Cardiac fibroblast (primary cell): ENCODE data around the gene IGF2BP1.
A peak's percentile ranks its signal among the peaks of the same experiment; 100 is the strongest.

Experiments
- DNase-seq, 2 donors: peaks; one replicate each; pipeline versions ENCODE4 v3.0.0 to v3.0.0-alpha.2; 2010; ENCODE audit warnings: low read depth in 2 of 2
- H3K4me3 ChIP-seq, 2 donors: replicated peaks in 1 of 2; 1 replicate in 1 of 2; 2 replicates in 1 of 2; pipeline ENCODE4 v1.5.1; 2011; ENCODE audit warnings: low read depth in 2 of 2, low read length in 2 of 2, mild to moderate bottlenecking in 2 of 2, moderate library complexity in 1 of 2
- CTCF ChIP-seq: IDR thresholded peaks from one replicate; pipeline ENCODE4 v1.5.1; 2011; ENCODE audit warnings: low read depth, mild to moderate bottlenecking, low read length, inconsistent platforms

Gene IGF2BP1

GRCh38 chr17:48995304-48995973 lies 1.7 kb upstream of the IGF2BP1 start:
- TF ChIP-seq CTCF = no peak
- no peak for DNase-seq

GRCh38 chr17:48995974-48996721 lies 1.0 kb upstream of the IGF2BP1 start:
- peak overlapping the region; percentile 62 to 66 for H3K4me3 ChIP-seq
- no peak for TF ChIP-seq CTCF
- no peak for DNase-seq

More at GRCh38 chr17:48995304-48995973, 1.7 kb upstream of the IGF2BP1 start:
- peak overlapping the region; percentile 62 to 66 for H3K4me3 ChIP-seq

GRCh38 chr17:48996722-48997102 lies 473 bp upstream of the IGF2BP1 start:
- TF ChIP-seq CTCF = no peak
- DNase-seq = no peak
- H3K4me3 ChIP-seq = peak overlapping the region; percentile 62 to 66

GRCh38 chr17:48997827-48998586 lies 822 bp downstream of the IGF2BP1 start:
- peak in 1 of 2 donors; percentile 46 for DNase-seq
- no peak for TF ChIP-seq CTCF
- H3K4me3 ChIP-seq = peak overlapping the region; percentile 62 to 66

- no peak for TF ChIP-seq CTCF
- peak overlapping the region; percentile 62 to 66 for H3K4me3 ChIP-seq
- peak in 1 of 2 donors; percentile 47 for DNase-seq
These were observed 1.6 kb downstream of the IGF2BP1 start for GRCh38 chr17:48998587-48999440.

GRCh38 chr17:49000943-49001342 lies 3.8 kb downstream of the IGF2BP1 start:
- TF ChIP-seq CTCF = no peak
- peak overlapping the region; percentile 18 to 62 for H3K4me3 ChIP-seq

More at GRCh38 chr17:49000943-49001342, 3.8 kb downstream of the IGF2BP1 start:
- DNase-seq = peak; percentile 29 to 79
